Measurements from ENCODE around the gene PDE8B. TPM values are rescaled to one million over a fixed set of nuclear protein-coding genes. Genes with fewer than 3 reads are reported as not detected.

The PDE8B gene, protein sequence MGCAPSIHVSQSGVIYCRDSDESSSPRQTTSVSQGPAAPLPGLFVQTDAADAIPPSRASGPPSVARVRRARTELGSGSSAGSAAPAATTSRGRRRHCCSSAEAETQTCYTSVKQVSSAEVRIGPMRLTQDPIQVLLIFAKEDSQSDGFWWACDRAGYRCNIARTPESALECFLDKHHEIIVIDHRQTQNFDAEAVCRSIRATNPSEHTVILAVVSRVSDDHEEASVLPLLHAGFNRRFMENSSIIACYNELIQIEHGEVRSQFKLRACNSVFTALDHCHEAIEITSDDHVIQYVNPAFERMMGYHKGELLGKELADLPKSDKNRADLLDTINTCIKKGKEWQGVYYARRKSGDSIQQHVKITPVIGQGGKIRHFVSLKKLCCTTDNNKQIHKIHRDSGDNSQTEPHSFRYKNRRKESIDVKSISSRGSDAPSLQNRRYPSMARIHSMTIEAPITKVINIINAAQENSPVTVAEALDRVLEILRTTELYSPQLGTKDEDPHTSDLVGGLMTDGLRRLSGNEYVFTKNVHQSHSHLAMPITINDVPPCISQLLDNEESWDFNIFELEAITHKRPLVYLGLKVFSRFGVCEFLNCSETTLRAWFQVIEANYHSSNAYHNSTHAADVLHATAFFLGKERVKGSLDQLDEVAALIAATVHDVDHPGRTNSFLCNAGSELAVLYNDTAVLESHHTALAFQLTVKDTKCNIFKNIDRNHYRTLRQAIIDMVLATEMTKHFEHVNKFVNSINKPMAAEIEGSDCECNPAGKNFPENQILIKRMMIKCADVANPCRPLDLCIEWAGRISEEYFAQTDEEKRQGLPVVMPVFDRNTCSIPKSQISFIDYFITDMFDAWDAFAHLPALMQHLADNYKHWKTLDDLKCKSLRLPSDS
- total RNA-seq, result 10 to 100 TPM in 3 of 7 donors, 1 to 10 TPM in 3, under 1 TPM in 1; 0.95 to 26.7 (median 6.4) TPM
- polyA plus RNA-seq, result 10 to 100 TPM in 1 of 2 donors, under 1 TPM in 1; 0.73 to 10.6 TPM
- long read RNA-seq, donor 1, full-length matches to known transcripts, result 1 of 26 reads
- long read RNA-seq, donor 1, partial matches to known transcripts, result 24 of 26 reads
- long read RNA-seq, donor 1, other reads (novel, unspliced or antisense), result 1 of 26 reads
- long read RNA-seq, donor 2, full-length matches to known transcripts, result 3 of 75 reads
- long read RNA-seq, donor 2, partial matches to known transcripts, result 34 of 75 reads
- long read RNA-seq, donor 2, other reads (novel, unspliced or antisense), result 38 of 75 reads
- long read RNA-seq, donor 3, full-length matches to known transcripts, result 3 of 19 reads
- long read RNA-seq, donor 3, partial matches to known transcripts, result 15 of 19 reads
- long read RNA-seq, donor 3, other reads (novel, unspliced or antisense), result 1 of 19 reads

DNA sequence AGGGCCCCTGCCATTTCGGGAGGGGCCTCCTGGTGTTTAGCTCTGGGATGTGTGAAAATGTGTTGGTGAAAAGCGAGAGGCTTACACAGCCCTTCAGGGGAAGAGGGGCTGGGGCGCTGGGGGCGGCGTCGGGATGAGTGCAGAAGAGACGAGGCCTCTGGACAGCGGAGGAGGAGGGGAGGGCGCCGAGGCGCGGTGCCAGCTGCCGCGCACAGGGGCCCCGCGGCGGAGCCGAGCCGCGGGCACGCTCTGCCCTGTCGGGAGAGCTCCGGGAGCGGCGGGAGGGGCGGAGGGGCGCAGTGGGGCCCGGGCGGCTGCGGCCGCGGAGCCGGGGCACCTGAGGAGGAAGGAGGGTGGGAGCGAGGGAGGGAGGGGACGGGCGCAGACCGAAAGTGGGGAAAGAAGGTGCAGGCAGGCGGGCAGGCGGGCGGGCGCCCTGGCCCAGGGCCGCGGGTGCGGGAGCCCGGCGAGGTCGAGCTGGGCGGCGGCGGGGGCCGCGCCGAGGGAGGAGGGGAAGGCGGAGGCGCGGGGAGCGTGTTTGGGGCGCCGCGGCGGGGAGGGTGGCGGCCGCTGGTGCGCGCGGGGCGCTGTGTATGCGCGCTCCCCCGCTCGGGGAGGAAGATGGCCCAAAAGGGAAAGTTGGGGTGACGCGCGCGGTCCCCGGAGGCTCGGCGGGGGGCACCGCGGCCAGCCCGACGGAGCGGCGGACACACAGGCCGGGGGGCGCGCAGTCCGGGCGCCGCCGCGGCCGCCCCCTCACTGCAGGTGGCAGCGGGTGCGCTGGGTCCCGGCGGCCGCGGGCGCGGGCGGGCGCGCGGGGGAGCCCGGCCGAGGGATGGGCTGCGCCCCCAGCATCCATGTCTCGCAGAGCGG, at the start of gene PDE8B:
Gene PDE8B (plus strand): TSS at position 590 of the 873 bp plus-strand sequence. CDS start 246 bp downstream, at position 836.
- Histone ChIP-seq H3K4me1 (ENCODE audit: insufficient read depth) (peaks cover 2% of the 10 kb centered on the region), H3K27me3 (no peaks in the 10 kb centered on the region), H3K9me3 (no peaks in the 10 kb centered on the region), H3K27ac (peak within 1 kb of the TSS in 1 of 2 donors; percentile 21), H3K36me3 (no peaks in the 10 kb centered on the region), H3K4me3 (peak within 1 kb of the TSS; percentile 54)
- TF ChIP-seq, protein P1, sequence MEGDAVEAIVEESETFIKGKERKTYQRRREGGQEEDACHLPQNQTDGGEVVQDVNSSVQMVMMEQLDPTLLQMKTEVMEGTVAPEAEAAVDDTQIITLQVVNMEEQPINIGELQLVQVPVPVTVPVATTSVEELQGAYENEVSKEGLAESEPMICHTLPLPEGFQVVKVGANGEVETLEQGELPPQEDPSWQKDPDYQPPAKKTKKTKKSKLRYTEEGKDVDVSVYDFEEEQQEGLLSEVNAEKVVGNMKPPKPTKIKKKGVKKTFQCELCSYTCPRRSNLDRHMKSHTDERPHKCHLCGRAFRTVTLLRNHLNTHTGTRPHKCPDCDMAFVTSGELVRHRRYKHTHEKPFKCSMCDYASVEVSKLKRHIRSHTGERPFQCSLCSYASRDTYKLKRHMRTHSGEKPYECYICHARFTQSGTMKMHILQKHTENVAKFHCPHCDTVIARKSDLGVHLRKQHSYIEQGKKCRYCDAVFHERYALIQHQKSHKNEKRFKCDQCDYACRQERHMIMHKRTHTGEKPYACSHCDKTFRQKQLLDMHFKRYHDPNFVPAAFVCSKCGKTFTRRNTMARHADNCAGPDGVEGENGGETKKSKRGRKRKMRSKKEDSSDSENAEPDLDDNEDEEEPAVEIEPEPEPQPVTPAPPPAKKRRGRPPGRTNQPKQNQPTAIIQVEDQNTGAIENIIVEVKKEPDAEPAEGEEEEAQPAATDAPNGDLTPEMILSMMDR (IDR thresholded peaks at IDR 0.05), result no peak
- no peak for TF ChIP-seq EP300 (IDR thresholded peaks at IDR 0.05)
- TF ChIP-seq POLR2A (IDR thresholded peaks at IDR 0.05), result no peak
- intact Hi-C loops (cut with DNase I), result no loop called here
- DNase-seq, result peak in 4 of 5 donors; percentile 15 to 60 (median 28)
- WGBS, 3 donors, result 1 to 3% (median 1%) methylated on average over 68 to 106 of the region's 110 CpGs

DNA sequence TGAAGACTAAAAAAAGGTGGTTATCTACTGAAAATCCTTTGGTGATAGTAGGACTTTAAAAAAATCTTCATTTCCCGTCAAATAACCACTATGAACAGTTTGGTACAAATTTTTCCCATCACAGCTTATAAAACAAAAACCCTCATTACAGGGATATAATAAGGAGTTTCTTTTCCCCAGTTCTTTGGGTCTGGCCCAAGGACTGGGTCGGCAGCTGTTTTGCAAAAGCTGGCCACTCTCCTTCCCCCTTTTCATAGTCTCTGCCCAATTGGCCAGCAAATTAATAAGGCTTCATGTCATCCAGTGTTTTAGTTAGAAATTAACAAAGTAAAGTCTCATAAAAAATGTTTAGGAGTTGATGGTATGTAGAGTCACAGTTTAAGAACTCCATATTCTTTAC, 47.0 kb upstream of the PDE8B start:
- H3K27me3 ChIP-seq, result no peaks in the 10 kb centered on the region
- no peak overlapping the region for H3K27ac ChIP-seq
- intact Hi-C loops (cut with DNase I), result no loop called here
- H3K4me3 ChIP-seq, result no peak overlapping the region
- no peaks in the 10 kb centered on the region for H3K9me3 ChIP-seq
- WGBS, 3 donors, result 49 to 63% (median 57%) methylated on average over 2 of the region's 2 CpGs
- no peaks in the 10 kb centered on the region for H3K36me3 ChIP-seq
- DNase-seq, result peak in 1 of 5 donors; percentile 22
- no peak for TF ChIP-seq EP300 (IDR thresholded peaks at IDR 0.05)
- no peak for TF ChIP-seq POLR2A (IDR thresholded peaks at IDR 0.05)
- peaks cover 2% of the 10 kb centered on the region for H3K4me1 ChIP-seq (ENCODE audit: insufficient read depth)

DNA sequence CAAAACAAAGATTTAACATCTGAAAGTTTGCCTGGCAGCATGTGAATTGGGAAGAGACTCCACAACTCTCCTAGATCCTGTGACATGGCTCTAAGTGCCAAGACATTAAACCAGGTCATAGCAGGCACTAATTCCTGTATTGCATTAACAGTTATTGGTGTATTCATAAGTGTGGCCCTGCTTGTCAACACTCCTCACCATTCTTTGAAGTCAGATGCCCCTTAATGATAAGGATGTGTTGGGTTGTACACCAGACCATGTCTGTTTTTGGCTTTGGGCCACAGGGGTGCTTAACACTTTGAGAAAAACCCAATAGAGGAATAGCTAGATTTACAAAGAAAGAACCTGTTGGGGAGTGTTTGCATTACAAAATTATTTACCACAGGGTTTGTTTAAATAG, 43.4 kb upstream of the PDE8B start:
- TF ChIP-seq POLR2A (IDR thresholded peaks at IDR 0.05) (no peak), EP300 (IDR thresholded peaks at IDR 0.05) (no peak)
- TF ChIP-seq, protein P1 (IDR thresholded peaks at IDR 0.05), result no peak
- intact Hi-C loops (cut with DNase I), result no loop called here
- no peak for DNase-seq
- Histone ChIP-seq H3K4me1 (ENCODE audit: insufficient read depth) (peaks cover 2% of the 10 kb centered on the region), H3K27me3 (no peaks in the 10 kb centered on the region), H3K27ac (no peak overlapping the region), H3K4me3 (no peak overlapping the region), H3K9me3 (no peaks in the 10 kb centered on the region), H3K36me3 (no peaks in the 10 kb centered on the region)

DNA sequence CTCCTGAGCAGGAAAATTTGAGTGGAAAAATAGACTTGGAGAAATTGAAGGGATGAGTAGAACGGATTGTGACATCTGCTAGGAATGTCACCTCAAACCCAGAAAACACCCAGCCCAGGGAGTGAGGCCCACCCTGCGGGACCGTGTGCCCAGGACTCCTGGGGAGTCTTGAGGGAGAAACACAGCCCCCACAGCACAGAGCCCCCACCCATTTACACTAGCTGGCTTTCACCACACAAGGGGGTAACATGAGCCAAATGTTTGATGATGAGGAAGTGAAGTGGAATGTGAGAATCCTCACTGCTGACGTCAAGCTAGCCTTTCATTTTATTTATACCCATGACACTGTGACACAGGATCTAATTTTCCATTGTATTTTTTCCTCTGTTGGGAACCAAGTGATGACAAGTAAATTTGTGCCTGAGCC, 42.8 kb upstream of the PDE8B start:
- TF ChIP-seq, protein P1 (IDR thresholded peaks at IDR 0.05), result no peak
- no peak for TF ChIP-seq POLR2A (IDR thresholded peaks at IDR 0.05)
- no peak for TF ChIP-seq EP300 (IDR thresholded peaks at IDR 0.05)
- intact Hi-C loops (cut with DNase I), result no loop called here
- Histone ChIP-seq H3K9me3 (no peaks in the 10 kb centered on the region), H3K36me3 (no peaks in the 10 kb centered on the region), H3K27me3 (no peaks in the 10 kb centered on the region), H3K4me1 (ENCODE audit: insufficient read depth) (peaks cover 2% of the 10 kb centered on the region), H3K27ac (no peak overlapping the region), H3K4me3 (no peak overlapping the region)
- peak in 1 of 5 donors; percentile 24 for DNase-seq
- 44 to 49% (median 46%) methylated on average over 4 of the region's 4 CpGs for WGBS, 3 donors

Measured in ovary (tissue), 10 donors.